ENCODE data around the gene DNAH11.
A peak's percentile ranks its signal among the peaks of the same experiment; 100 is the strongest.
"Not testable (repeated sequence)": the region's sequence is repeated elsewhere in the genome, so short reads cannot be mapped to it uniquely, and the experiment has no call there.

DNAH11 gene

GRCh38 chr7:21771906-21772610 is 229.2 kb downstream of the DNAH11 start:
- no peak for DNase-seq (ENCODE audit: low read depth)

DNA sequence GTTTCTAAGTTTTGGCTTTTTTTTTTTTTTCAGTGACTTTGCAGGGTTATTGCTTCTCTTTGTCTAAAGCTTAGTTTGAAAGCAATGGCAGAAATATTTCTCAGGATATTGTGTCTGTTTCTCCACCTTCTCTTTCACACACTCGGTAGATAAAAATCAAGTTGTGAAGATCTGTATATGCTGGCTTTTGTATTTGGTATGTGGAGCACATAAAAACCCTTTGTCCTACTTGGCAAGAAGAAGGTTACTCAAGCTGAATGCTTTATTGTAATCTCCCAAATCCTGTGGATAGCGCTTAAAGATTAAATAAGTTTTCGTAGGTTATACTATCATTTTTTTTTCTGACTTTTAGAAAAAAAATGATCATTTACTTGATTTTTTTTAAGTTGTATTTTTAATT is 230.5 kb downstream of the DNAH11 start:
- DNase-seq (ENCODE audit: low read depth) = no peak

- no peak for DNase-seq (ENCODE audit: low read depth)
These were observed 235.1 kb downstream of the DNAH11 start for GRCh38 chr7:21777921-21778320.

GRCh38 chr7:21778953-21779352 is 236.1 kb downstream of the DNAH11 start:
- DNase-seq (ENCODE audit: low read depth) = no peak

- DNase-seq (ENCODE audit: low read depth) = no peak
These were observed 240.2 kb downstream of the DNAH11 start for GRCh38 chr7:21782996-21783395.

DNA sequence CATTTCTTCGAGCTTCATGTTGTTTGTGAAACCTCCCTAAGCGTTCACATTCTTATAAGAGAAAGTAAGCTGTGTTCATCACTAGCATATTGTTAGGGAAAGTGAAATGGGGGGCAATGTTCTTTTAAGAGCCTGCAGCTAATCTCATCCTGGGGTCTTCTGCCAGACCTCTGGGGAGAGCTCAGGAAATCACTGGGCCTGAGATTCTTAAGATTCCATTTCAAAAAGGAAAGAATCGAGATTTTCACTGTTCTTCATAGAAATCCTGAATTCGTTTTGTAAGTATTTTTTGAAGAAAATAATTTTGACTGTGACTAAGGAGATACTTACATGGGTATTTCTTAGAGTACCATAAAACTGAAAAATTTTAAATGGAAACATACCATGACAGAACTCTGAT is 242.2 kb downstream of the DNAH11 start:
- DNase-seq (ENCODE audit: low read depth) = no peak

- DNase-seq (ENCODE audit: low read depth) = no peak
These were observed 263.0 kb downstream of the DNAH11 start for GRCh38 chr7:21805791-21806190.

DNA sequence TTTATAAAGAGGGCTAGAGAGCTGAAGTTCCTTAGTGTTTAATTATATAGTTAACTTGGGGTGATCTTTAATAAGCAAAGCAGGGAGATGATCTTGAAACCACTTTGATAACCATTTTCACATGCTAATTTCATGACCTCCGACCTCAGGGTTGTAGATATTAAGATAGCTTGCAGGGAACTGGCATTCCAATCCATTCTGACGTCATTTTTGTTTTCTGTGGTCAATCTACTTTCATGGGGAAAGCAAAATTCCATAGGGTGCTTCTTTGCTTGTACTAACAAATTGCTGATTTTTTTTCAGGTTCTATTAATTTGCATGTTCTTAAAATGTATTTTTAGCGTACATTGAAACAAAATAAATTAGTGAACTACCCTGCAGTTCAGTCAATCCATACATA is 263.5 kb downstream of the DNAH11 start:
- DNase-seq (ENCODE audit: low read depth) = no peak

- no peak for DNase-seq (ENCODE audit: low read depth)
These were observed 276.2 kb downstream of the DNAH11 start for GRCh38 chr7:21819048-21819447.

DNA sequence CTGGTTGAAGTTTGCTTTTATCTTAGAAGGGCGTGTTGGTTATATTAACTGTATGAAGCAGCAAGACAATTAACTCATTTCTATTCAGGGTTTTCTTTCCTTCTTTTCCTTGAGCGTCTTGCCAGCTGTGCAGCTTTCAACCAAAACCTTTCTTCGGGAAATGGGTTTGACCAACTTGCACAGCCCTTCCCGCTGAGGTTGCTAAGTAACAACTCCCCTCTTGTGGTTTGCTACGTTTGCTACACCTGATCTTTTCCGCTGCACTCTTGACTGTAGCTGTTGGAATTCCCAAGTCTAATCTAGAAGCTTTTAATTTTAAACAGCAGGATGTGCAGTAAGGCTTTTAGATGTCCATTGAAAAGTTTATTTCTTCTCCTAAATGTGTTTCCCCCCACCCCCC is 286.0 kb downstream of the DNAH11 start:
- no peak for DNase-seq (ENCODE audit: low read depth)

- no peak for DNase-seq (ENCODE audit: low read depth)
These were observed 286.9 kb downstream of the DNAH11 start for GRCh38 chr7:21829731-21830130.

DNA sequence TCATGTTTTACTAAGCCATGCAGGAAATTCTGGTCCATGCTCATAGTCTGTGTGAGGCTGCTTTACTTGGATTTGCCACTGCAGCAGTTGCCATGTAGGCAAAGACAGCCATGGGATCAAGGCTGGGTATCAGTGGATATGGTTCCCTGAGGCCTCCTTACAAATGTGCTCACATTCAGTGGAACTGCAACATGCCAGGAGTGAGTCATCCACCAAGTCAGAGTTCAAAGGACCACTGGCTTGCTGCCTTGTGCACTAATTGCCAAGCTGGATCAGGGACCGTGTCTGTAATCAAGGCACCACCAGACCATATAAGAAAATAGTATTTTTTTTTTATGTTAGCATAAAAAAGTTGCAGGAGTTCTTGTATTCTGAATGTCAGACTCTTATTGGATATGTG is 301.9 kb downstream of the DNAH11 start:
- no peak for DNase-seq (ENCODE audit: low read depth)

GRCh38 chr7:21850531-21851285 is 307.9 kb downstream of the DNAH11 start:
- DNase-seq (ENCODE audit: low read depth) = peak; percentile 11

- no peak for DNase-seq (ENCODE audit: low read depth)
These were observed 308.7 kb downstream of the DNAH11 start for GRCh38 chr7:21851559-21851967.

DNA sequence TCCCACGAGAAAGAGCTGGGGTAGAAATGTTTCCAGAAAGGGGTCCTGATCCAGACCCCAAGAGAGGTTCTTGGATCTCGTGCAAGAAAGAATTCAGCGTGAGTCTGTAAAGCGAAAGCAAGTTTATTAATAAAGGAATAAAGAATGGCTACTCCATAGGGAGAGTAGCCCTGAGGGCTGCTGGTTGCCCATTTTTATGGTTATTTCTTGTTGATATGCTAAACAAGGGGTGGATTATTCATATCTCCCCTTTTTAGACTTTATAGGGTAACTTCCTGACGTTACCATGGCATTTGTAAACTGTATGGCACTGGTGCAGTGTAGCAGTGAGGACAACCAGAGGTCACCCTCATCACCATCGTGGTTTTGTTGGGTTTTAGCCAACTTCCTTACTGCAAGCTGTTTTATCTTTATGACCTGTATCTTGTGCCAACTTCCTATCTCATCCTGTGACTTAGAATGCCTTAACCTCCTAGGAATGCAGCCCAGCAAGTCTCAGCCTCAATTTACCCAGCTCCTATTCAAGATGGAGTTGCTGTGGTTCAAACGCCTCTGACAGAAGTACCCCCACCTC is 322.9 kb downstream of the DNAH11 start:
- DNase-seq (ENCODE audit: low read depth) = not testable (repeated sequence)

GRCh38 chr7:21866731-21867130 is 323.9 kb downstream of the DNAH11 start:
- no peak for DNase-seq (ENCODE audit: low read depth)

DNA sequence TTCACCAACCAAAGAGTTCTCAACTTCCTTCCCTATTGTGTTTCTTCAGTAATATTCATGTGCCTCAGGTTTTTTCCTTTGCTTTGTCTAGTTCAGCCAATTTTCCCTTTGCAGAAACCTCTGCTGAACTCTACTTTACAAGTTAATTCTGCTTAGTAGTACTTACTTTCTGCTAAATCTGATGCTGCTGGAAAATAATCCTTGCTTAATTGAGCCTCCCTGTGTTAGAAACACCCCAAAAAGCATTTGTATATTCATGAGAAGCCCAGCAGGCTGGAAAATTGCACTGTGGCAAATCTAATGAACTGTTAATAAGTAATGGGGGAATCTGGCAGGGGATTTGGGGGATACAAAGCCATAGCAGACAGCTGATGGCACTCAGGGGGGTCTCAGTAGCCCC is 324.4 kb downstream of the DNAH11 start:
- no peak for DNase-seq (ENCODE audit: low read depth)

GRCh38 chr7:21867816-21868575 is 325.2 kb downstream of the DNAH11 start:
- no peak for DNase-seq (ENCODE audit: low read depth)

GRCh38 chr7:21868576-21868850 is 325.7 kb downstream of the DNAH11 start:
- no peak for DNase-seq (ENCODE audit: low read depth)

DNA sequence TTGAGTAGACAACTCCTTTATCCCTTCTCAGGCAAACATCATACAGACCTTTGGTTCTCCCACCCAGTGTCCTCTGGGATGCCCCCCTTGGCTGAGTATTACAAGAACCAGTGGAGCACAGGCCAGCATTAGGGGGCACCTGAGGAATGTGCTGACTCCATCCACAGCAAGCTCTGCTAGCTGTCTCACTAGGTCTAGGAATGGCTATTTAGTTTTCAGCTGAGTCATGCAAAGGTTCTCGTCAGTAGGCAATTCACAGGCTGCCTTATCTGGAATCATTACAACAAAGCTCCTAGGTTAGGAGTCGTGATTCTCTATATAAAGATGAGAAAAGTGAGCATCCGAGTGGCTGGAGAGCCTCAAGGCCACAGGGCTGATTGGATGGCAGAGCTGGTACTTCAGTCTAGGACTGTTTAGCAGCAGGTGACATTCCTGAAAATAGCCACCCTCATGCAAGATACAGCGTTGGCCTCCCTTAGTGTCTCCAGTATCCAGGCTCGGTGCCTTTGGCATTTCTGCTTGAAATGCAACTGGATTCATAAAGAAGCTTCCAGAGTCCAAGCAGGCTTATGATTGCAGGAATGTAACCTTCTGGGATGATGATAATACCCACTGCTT is 327.1 kb downstream of the DNAH11 start:
- DNase-seq (ENCODE audit: low read depth) = no peak

DNA sequence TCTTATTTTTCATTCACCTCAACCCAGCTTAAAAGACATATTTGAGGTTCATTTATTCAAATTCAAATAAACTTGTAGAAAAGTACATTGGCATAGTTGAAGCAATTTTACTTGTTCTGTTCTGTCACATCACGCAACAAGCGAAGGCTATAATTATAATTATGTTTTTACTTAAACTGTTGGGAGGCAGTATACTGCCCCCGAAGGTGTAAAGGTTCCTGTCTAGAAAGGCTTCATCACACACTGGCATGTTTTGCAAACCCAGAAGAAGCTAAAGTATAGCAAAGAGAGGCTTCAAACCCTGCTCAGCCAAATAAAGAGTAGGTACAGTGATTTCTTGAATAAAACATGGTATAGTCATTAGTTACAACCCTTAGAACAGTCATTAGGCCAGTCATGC is 340.2 kb downstream of the DNAH11 start:
- no peak for DNase-seq (ENCODE audit: low read depth)

DNA sequence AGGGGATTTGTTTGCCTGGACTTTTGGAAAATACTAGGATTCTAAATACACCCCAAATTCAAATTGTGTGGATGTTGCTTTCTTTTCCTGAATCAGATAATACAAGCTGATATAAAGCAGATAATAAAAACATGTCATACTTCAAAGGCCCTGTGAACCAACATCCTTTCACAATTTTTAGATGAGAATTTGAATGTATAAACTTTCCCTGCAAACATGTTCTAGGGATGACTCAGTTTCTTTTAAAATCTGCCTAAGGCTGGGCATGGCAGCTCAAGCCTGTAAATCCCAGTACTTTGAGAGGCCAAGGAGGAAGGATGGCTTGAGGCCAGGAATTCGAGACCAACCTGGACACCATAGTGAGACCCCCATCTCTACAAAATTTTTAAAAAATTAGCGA is 340.7 kb downstream of the DNAH11 start:
- DNase-seq (ENCODE audit: low read depth) = not testable (repeated sequence)
